Endodermal cell (in vitro differentiated cells): Measurements from ENCODE around the gene ID3. TPM values are rescaled to one million over a fixed set of nuclear protein-coding genes. Genes with fewer than 3 reads are reported as not detected.
A peak's percentile ranks its signal among the peaks of the same experiment; 100 is the strongest.

Experiments used
- DNase-seq: peaks from one replicate; pipeline ENCODE4 v3.0.0-alpha.2; 2017
- H3K27ac ChIP-seq: 2 replicates; pipeline ENCODE4 v1.5.1; 2013; ENCODE audit warnings: mild to moderate bottlenecking, low read depth, low read length, moderate library complexity
- H3K27me3 ChIP-seq: 2 replicates; pipeline ENCODE4 v1.6.1; 2013; ENCODE audit warnings: mild to moderate bottlenecking, low read length, moderate library complexity; ENCODE audit not compliant: insufficient read depth, control insufficient read depth, poor library complexity, severe bottlenecking
- H3K36me3 ChIP-seq: 2 replicates; pipeline ENCODE4 v1.7.0; 2013; ENCODE audit warnings: mild to moderate bottlenecking, low read length, moderate library complexity; ENCODE audit not compliant: control insufficient read depth, insufficient read depth
- H3K4me1 ChIP-seq: one replicate; pipeline ENCODE4 v1.7.0; 2013; ENCODE audit warnings: low read length; ENCODE audit not compliant: control insufficient read depth, insufficient read depth
- H3K4me3 ChIP-seq: 2 replicates; pipeline ENCODE4 v1.5.1; 2013; ENCODE audit warnings: mild to moderate bottlenecking, low read length, moderate library complexity
- H3K9ac ChIP-seq: 2 replicates; pipeline ENCODE4 v1.6.1; 2013; ENCODE audit warnings: mild to moderate bottlenecking, low read length, moderate library complexity; ENCODE audit not compliant: poor library complexity, severe bottlenecking; ENCODE audit errors: extremely low read depth
- H3K9me3 ChIP-seq: 2 replicates; pipeline ENCODE4 v1.6.1; 2013; ENCODE audit warnings: mild to moderate bottlenecking, low read length, moderate library complexity; ENCODE audit not compliant: control insufficient read depth
- H3K27ac Mint-ChIP-seq: 2 replicates; pipeline ENCODE4 v1.8.0; 2020; ENCODE audit warnings: mixed read lengths
- H3K27me3 Mint-ChIP-seq: 2 replicates; pipeline ENCODE4 v1.8.0; 2021; ENCODE audit warnings: mild to moderate bottlenecking, mixed read lengths; ENCODE audit not compliant: insufficient read depth
- H3K36me3 Mint-ChIP-seq: 2 replicates; pipeline ENCODE4 v1.8.0; 2020; ENCODE audit warnings: low read depth, mixed read lengths
- H3K4me1 Mint-ChIP-seq: 2 replicates; pipeline ENCODE4 v1.8.0; 2020; ENCODE audit warnings: mixed read lengths
- H3K4me3 Mint-ChIP-seq: 2 replicates; pipeline ENCODE4 v1.8.0; 2020; ENCODE audit warnings: mild to moderate bottlenecking, moderate library complexity, mixed read lengths
- H3K9me3 Mint-ChIP-seq: 2 replicates; pipeline ENCODE4 v1.8.0; 2020; ENCODE audit warnings: mild to moderate bottlenecking, mixed read lengths
- WGBS, 2 experiments: methylation state at CpG; one replicate each; pipeline versions ENCODE4 v1.1.5 to v1.1.7; 2013; ENCODE audit warnings: missing lambda C conversion rate in 2 of 2, mixed read lengths in 1 of 2; ENCODE audit not compliant: insufficient coverage in 1 of 2, insufficient read length in 1 of 2; 5-methylcytosine and 5-hydroxymethylcytosine counted together
- total RNA-seq, 2 donors: library from RNA; stranded (reverse); fragmentation: NEBNext Ultra II Directional in 1 of 2; extraction: Animal tissue kit (Norgen Biotek cat#: 25700) in 1 of 2; gene quantifications; 2 replicates in 1 of 2; 3 replicates in 1 of 2; pipeline ENCODE4 v1.2.1, GENCODE V29; 2021
- TF ChIP-seq, protein P1 (sequence below): fragments of 200-600 bp; sonication (generic); conservative IDR thresholded peaks from 2 replicates; pipeline ENCODE4 v1.5.0; 2021; ENCODE audit warnings: antibody characterized with exemption, mild to moderate bottlenecking

Gene ID3
- total RNA-seq, 2 donors from 2014 or later, result 281 to 338 TPM

DNA sequence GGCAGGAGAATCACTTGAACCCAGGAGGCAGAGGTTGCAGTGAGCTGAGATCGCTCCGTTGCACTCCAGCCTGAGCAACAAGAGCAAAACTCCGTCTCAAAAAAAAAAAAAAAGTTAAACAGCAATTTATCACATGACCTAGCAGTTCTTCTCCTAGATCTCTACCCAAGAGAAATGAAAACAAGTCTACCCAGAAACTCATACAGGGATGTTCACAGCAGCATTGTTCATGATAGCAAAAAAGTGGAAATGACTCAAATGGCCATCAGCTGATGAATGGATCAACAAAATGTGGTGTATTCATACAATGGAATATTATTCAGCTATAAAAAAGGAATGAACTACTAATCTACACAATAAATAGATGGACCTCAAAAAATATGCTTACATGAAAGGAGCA, 12.2 kb upstream of the ID3 start:
- H3K36me3 Mint-ChIP-seq, result no peaks in the 10 kb centered on the region
- Histone ChIP-seq H3K4me1 (peaks cover 7% of the 10 kb centered on the region), H3K9ac (no peak overlapping the region), H3K9me3 (no peaks in the 10 kb centered on the region), H3K27me3 (no peaks in the 10 kb centered on the region), H3K36me3 (no peaks in the 10 kb centered on the region), H3K27ac (no peak overlapping the region), H3K4me3 (no peak overlapping the region)
- DNase-seq, result no peak
- H3K4me1 Mint-ChIP-seq, result peaks cover 22% of the 10 kb centered on the region
- no peaks in the 10 kb centered on the region for H3K27me3 Mint-ChIP-seq
- H3K4me3 Mint-ChIP-seq, result no peak overlapping the region
- TF ChIP-seq, protein P1, sequence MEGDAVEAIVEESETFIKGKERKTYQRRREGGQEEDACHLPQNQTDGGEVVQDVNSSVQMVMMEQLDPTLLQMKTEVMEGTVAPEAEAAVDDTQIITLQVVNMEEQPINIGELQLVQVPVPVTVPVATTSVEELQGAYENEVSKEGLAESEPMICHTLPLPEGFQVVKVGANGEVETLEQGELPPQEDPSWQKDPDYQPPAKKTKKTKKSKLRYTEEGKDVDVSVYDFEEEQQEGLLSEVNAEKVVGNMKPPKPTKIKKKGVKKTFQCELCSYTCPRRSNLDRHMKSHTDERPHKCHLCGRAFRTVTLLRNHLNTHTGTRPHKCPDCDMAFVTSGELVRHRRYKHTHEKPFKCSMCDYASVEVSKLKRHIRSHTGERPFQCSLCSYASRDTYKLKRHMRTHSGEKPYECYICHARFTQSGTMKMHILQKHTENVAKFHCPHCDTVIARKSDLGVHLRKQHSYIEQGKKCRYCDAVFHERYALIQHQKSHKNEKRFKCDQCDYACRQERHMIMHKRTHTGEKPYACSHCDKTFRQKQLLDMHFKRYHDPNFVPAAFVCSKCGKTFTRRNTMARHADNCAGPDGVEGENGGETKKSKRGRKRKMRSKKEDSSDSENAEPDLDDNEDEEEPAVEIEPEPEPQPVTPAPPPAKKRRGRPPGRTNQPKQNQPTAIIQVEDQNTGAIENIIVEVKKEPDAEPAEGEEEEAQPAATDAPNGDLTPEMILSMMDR, result no peak
- WGBS, 2 experiments, result 92% methylated on average over 3 of the region's 3 CpGs; no CpG with 5 or more reads in 1 of the 2 experiments
- no peak overlapping the region for H3K27ac Mint-ChIP-seq
- no peaks in the 10 kb centered on the region for H3K9me3 Mint-ChIP-seq

DNA sequence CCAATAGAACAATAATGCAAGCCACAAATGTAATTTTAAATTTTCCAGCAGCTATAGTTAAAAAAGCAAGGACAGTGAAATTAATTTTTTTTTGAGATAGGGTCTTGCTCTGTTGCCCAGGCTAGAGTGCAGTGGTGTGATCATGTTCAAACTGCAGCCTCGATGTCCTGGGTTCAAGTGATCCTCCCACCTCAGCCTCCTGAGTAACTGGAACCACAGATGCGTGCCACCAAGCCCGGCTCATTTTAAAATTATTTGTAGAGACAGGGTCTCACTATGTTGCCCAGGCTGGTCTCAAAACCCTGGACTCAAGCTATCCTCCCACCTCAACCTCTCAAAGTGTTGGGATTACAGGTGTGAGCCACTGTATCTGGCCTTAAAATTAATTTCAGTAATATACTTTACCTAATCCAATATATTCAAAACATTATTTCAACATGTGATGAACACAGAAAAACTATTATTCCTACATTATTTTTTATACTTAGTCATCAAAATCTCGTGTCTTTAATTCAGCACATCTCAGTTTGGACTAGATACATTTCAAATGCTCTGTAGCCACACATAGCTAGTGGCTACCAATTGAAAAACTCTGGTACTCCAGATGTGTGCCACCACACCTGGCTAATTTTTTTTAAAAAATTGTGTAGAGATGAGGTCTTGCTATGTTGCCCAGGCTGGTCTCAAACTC, 10.8 kb upstream of the ID3 start:
- H3K27ac ChIP-seq, result no peak overlapping the region

DNA sequence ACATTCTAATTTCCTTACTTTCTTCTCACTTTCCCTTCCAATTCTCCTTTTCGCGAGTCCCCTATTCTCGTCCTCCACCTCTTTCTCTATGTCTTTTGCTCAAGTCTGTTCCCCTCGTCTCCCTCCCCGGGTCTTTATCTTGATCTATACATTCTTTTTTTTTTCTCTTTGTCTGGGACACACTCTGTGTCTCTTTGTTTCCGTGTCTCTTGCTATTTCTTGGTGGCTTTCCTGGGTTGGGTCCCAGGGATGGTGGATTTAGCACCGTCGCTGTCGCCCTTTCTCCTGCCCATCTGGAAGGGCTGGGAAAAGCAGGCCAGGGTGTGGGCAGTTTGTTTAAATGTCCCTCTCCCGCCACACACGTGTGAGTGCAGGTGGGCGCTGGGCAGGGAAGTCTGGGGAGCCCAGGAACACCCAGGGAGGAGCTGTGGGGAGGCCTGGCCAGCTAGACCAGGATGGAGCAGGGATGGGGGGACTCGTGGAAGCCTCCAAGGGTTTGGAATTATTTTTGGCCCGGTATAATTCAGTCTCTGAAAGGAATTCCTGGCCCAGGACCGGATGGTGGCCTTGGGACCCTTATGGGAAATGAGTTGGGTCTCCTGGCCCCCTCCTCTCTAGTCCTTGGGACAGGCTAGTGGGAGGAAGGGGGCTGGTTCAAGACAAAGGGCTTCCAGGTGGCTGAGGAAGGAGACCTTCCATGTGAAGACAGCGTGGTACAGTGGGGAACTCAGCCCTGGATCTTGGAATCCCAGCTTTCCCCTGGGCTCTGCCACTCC, 9.5 kb upstream of the ID3 start:
- H3K9me3 Mint-ChIP-seq, result no peaks in the 10 kb centered on the region
- TF ChIP-seq, protein P1, result no peak
- peak overlapping the region; percentile 98 for H3K27ac ChIP-seq
- peak overlapping the region; percentile 58 for H3K4me3 Mint-ChIP-seq
- H3K27ac Mint-ChIP-seq, result peak overlapping the region; percentile 94
- peaks cover 15% of the 10 kb centered on the region for H3K4me1 ChIP-seq
- no peak for DNase-seq
- H3K36me3 Mint-ChIP-seq, result no peaks in the 10 kb centered on the region
- peaks cover 31% of the 10 kb centered on the region for H3K4me1 Mint-ChIP-seq
- peak overlapping the region; percentile 77 for H3K9ac ChIP-seq
- 34% methylated on average over 13 to 16 of the region's 16 CpGs for WGBS, 2 experiments
- no peaks in the 10 kb centered on the region for H3K27me3 Mint-ChIP-seq
- H3K36me3 ChIP-seq, result no peaks in the 10 kb centered on the region
- H3K9me3 ChIP-seq, result no peaks in the 10 kb centered on the region
- no peaks in the 10 kb centered on the region for H3K27me3 ChIP-seq
- H3K4me3 ChIP-seq, result peak overlapping the region; percentile 77

More for the DNA sequence above, 10.8 kb upstream of the ID3 start:
- no peak for DNase-seq
- WGBS, 2 experiments, result 96 to 97% methylated on average over 2 to 4 of the region's 4 CpGs
- H3K27me3 ChIP-seq, result no peaks in the 10 kb centered on the region
- H3K9me3 ChIP-seq, result no peaks in the 10 kb centered on the region
- Mint-ChIP-seq H3K36me3 (no peaks in the 10 kb centered on the region), H3K9me3 (no peaks in the 10 kb centered on the region), H3K4me3 (no peak overlapping the region), H3K4me1 (peaks cover 20% of the 10 kb centered on the region), H3K27me3 (no peaks in the 10 kb centered on the region), H3K27ac (no peak overlapping the region)
- no peak overlapping the region for H3K4me3 ChIP-seq
- peaks cover 7% of the 10 kb centered on the region for H3K4me1 ChIP-seq
- no peak overlapping the region for H3K9ac ChIP-seq
- H3K36me3 ChIP-seq, result no peaks in the 10 kb centered on the region
- TF ChIP-seq, protein P1, result no peak
